H1 (cell line): Measurements from ENCODE around the gene ADAM12. TPM values are rescaled to one million over a fixed set of nuclear protein-coding genes. Genes with fewer than 3 reads are reported as not detected.

Source experiments
- CBX5 ChIP-seq: fragments of 300-800, 300-1000 bp; sonication (generic); IDR thresholded peaks from 2 replicates; pipeline ENCODE4 v1.7.1; 2016; ENCODE audit warnings: antibody characterized with exemption, low read length, low read depth
- NRF1 ChIP-seq: IDR thresholded peaks from 2 replicates; pipeline ENCODE4 v1.6.1; 2011; ENCODE audit warnings: mild to moderate bottlenecking, low read depth, low read length, improper control_type of control experiment
- TAF1 ChIP-seq: IDR thresholded peaks from 2 replicates; pipeline ENCODE4 v1.6.1; 2011; ENCODE audit warnings: mild to moderate bottlenecking, low read depth, low read length
- TBP ChIP-seq: IDR thresholded peaks from 2 replicates; pipeline ENCODE4 v1.6.1; 2011; ENCODE audit warnings: low read depth, low read length, improper control_type of control experiment
- polyA plus RNA-seq, 7 experiments: library from polyadenylated mRNA; depleted of rRNA in 3 of 7; stranded (reverse) in 5 of 7; unstranded in 2 of 7; fragments of >200 nt in 5 of 7; fragments of 200-250 nt in 2 of 7; gene quantifications; 1 replicate in 5 of 7; 2 replicates in 1 of 7; 4 replicates in 1 of 7; pipeline versions ENCODE4 v1.2.1 to v1.2.3, GENCODE V29; 2011 to 2013; ENCODE audit warnings: missing spikeins in 2 of 7, mixed read lengths in 2 of 7
- total RNA-seq: library from RNA; stranded (reverse); fragmentation: NEBNext Ultra II Directional; extraction: Animal tissue kit (Norgen Biotek cat#: 25700); gene quantifications from 2 replicates; pipeline ENCODE4 v1.2.1, GENCODE V29; 2021
- TF ChIP-seq, protein P1 (sequence below): IDR thresholded peaks from 2 replicates; pipeline ENCODE4 v1.6.1; 2011; ENCODE audit warnings: low read depth, mild to moderate bottlenecking, low read length; ENCODE audit not compliant: insufficient read depth

Gene ADAM12
- total and polyA plus RNA-seq, 2 of the 8 experiments (the other 6 are each of a cell fraction or from before 2014, with no cell fraction given), result 0.07 to 0.17 TPM

DNA sequence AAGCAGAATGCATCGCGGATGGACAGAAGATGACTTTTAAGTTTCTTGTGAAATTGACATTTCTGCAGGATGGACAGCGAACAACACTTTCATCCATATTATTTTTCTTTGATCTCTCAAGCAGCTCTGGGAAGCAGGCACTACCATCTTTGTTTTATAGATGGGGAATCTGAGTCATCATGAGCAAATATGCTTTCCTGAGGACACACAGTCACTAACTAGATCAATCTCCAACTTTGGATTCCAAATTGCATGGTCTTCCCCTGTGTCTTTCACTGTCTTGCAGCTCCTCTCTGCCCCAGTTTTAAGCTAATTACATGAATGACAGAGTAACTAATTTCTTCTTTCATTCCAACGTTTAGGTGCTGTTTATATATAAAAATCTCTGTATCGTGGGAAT, 201.5 kb downstream of the ADAM12 start (continued):
- TF ChIP-seq TBP (no peak), CBX5 (no peak), NRF1 (no peak), TAF1 (no peak)
- TF ChIP-seq, protein P1, sequence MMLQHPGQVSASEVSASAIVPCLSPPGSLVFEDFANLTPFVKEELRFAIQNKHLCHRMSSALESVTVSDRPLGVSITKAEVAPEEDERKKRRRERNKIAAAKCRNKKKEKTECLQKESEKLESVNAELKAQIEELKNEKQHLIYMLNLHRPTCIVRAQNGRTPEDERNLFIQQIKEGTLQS, result no peak
